ENCODE results near the gene STAG3. TPM values are rescaled to one million over a fixed set of nuclear protein-coding genes. Genes with fewer than 3 reads are reported as not detected.
"Not testable (repeated sequence)": the region's sequence is repeated elsewhere in the genome, so short reads cannot be mapped to it uniquely, and the experiment has no call there.

Gene STAG3
- total RNA-seq, 1 donor from 2014 or later, result 0.69 TPM

DNA sequence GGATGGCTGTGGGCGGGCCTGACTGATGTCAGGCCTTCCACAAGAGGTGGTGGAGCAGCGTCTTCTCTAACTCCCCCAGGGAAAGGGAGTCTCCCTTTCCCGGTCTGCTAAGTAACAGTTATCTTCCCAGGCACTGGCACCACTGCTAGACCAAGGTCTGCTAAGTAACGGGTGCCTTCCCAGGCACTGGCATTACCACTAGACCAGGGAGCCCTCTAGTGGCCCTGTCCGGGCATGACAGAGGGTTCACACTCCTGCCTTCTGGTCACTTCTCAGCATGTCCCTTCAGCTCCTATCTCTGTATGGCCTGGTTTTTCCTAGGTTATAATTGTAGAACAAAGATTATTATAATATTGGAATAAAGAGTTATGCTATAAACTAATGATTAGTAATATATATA, 40.2 kb downstream of the STAG3 start:
- TF ChIP-seq, protein P1, sequence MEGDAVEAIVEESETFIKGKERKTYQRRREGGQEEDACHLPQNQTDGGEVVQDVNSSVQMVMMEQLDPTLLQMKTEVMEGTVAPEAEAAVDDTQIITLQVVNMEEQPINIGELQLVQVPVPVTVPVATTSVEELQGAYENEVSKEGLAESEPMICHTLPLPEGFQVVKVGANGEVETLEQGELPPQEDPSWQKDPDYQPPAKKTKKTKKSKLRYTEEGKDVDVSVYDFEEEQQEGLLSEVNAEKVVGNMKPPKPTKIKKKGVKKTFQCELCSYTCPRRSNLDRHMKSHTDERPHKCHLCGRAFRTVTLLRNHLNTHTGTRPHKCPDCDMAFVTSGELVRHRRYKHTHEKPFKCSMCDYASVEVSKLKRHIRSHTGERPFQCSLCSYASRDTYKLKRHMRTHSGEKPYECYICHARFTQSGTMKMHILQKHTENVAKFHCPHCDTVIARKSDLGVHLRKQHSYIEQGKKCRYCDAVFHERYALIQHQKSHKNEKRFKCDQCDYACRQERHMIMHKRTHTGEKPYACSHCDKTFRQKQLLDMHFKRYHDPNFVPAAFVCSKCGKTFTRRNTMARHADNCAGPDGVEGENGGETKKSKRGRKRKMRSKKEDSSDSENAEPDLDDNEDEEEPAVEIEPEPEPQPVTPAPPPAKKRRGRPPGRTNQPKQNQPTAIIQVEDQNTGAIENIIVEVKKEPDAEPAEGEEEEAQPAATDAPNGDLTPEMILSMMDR (conservative IDR thresholded peaks at IDR 0.05; ENCODE audit: low read depth, low read length), result peak; percentile 45
- not testable (repeated sequence) for DNase-seq (ENCODE audit: low read depth); H3K4me3 ChIP-seq (ENCODE audit: low read depth, low read length)

DNA sequence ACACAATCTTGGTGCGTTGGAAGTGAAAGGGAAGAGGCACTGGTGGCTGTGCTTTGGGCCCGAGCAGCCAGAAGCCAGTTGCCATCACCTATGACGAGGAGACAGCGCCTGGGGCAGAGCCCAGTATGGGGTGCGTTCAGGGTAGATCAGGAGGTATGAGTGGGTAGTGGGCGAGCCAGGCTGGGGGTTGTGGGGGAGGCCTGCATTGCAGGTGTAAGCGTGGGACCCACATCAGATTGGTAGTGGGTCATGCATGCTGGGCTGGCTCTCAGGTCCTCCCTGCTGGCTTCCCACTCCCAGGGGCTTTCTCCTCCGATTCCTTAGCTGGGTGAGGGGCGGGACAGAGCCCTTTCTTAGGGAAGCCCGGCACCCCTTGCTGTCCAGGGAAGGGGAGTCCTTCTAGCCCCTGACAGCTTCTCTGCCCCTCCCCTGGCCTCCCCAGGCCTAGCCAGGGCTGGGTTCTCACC, 41.6 kb downstream of the STAG3 start:
- DNase-seq (ENCODE audit: low read depth), result no peak
- TF ChIP-seq, protein P1 (conservative IDR thresholded peaks at IDR 0.05; ENCODE audit: low read depth, low read length), result no peak
- H3K4me3 ChIP-seq (ENCODE audit: low read depth, low read length), result no peak overlapping the region

DNA sequence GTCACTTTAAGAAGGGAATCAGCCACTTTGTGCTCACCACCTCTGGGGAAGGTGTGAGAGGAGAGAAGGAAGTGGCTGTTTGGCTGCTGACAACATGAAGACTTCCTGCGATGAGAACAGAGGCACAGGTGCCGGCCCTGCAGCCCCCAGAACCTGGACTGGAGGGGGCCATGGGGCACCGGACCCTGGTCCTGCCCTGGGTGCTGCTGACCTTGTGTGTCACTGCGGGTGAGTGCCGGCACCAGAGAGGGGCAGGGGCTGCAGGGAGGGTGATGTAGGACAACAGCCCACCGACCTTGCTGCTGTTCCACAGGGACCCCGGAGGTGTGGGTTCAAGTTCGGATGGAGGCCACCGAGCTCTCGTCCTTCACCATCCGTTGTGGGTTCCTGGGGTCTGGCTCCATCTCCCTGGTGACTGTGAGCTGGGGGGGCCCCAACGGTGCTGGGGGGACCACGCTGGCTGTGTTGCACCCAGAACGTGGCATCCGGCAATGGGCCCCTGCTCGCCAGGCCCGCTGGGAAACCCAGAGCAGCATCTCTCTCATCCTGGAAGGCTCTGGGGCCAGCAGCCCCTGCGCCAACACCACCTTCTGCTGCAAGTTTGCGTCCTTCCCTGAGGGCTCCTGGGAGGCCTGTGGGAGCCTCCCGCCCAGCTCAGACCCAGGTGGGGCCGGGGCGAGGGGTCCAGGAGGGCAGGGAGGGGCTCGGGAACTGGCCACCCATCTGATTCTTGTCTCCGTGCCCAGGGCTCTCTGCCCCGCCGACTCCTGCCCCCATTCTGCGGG, 42.3 kb downstream of the STAG3 start, which contains the start of gene PVRIG:
Gene PVRIG (plus strand): TSS at position 149 of the 785 bp plus-strand sequence. CDS start 22 bp downstream, at position 171.
- not testable (repeated sequence) for H3K4me3 ChIP-seq (ENCODE audit: low read depth, low read length); DNase-seq (ENCODE audit: low read depth)

DNA sequence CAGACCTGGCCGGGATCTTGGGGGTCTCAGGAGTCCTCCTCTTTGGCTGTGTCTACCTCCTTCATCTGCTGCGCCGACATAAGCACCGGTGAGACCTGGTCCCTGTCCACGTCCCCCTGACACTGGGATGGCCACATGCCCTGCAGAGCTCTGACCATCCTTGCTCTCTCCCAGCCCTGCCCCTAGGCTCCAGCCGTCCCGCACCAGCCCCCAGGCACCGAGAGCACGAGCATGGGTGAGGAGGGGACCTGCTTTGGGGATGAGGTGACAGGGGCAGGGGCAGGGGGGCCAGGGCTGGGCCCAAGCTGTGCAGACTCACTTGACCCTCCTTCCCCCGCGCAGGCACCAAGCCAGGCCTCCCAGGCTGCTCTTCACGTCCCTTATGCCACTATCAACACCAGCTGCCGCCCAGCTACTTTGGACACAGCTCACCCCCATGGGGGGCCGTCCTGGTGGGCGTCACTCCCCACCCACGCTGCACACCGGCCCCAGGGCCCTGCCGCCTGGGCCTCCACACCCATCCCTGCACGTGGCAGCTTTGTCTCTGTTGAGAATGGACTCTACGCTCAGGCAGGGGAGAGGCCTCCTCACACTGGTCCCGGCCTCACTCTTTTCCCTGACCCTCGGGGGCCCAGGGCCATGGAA, 43.0 kb downstream of the STAG3 start:
- TF ChIP-seq, protein P1 (conservative IDR thresholded peaks at IDR 0.05; ENCODE audit: low read depth, low read length), result no peak
- no peak overlapping the region for H3K4me3 ChIP-seq (ENCODE audit: low read depth, low read length)
- DNase-seq (ENCODE audit: low read depth), result no peak

DNA sequence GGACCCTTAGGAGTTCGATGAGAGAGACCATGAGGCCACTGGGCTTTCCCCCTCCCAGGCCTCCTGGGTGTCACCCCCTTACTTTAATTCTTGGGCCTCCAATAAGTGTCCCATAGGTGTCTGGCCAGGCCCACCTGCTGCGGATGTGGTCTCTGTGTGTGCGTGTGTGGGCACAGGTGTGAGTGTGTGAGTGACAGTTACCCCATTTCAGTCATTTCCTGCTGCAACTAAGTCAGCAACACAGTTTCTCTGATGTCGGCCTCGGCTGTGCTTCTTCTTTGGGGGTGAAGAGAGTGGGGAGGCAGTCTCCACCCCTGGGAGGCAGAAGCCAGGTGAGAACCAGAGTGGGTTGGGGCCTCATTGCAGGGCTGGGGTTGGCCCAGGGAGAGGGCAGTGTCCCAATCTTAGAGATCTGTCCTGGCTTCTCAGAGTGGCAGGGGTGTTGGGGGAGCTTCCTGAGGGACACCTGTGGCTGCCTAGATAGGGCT, 43.6 kb downstream of the STAG3 start:
- TF ChIP-seq, protein P1 (conservative IDR thresholded peaks at IDR 0.05; ENCODE audit: low read depth, low read length), result no peak
- no peak for DNase-seq (ENCODE audit: low read depth)
- H3K4me3 ChIP-seq (ENCODE audit: low read depth, low read length), result no peak overlapping the region

DNA sequence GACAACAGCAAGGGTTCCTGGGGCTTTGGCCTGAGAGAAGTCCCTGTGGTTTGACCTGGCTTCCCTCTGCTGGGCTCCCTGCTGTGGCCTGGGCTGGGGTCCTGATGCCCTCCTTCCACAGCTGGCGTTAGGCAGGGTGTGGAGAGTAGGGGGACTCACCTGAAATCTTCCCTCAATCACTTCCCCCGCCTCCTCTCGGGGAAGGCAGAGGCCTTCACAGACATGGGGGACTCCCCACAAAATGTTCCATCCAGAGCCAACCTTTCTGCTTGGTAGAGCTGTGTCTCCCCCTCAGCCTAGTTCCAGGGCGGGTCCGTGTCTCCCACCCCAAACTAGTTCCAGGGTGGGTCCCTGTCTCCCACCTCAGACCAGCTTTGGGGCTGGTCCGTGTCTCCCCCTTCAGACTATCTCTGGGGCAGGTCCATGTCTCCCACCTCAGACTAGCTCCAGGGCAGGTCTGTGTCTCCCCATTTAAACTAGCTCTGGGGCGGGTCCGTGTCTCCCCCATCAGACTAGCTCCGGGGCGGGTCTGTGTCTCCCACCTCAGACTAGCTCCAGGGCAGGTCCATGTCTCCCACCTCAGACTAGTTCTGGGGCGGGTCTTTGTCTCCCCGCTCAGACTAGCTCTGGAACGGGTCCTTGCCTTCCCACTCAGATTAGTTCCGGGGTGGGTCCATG, 44.2 kb downstream of the STAG3 start:
- no peak overlapping the region for H3K4me3 ChIP-seq (ENCODE audit: low read depth, low read length)
- no peak for DNase-seq (ENCODE audit: low read depth)
- TF ChIP-seq, protein P1 (conservative IDR thresholded peaks at IDR 0.05; ENCODE audit: low read depth, low read length), result no peak
